GM19351 (cell line): Measurements from ENCODE around the gene PCP2.

ENCODE experiments used
- ATAC-seq: cut with Tn5 transposase; IDR thresholded peaks from one replicate; pipeline ENCODE4 v1.9.1; 2021; ENCODE audit warnings: mild to moderate bottlenecking, moderate library complexity; ENCODE audit not compliant: unreplicated experiment

The PCP2 gene

DNA sequence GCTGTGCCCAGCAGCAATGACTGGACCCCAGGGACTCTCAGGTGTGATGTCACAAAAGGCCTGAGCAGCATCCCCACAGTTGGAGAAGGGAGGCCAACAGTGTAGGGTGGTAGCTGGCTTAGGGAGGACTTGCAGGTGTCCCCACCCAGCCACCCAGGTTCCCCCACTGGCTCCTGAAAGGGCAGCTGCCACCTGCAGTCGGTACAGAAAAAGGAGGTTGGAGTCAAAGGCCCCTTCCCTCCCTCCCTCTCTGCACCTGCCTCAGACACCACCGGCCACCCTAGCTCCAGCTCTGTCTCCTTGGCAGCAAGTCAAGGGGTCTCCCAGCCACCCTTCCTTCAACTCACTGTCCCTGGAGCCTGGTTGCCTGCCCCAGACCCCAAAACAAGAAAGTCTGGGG lies at the start of gene PCP2:
Gene PCP2 (minus strand): TSS at position 22 of the 400 bp plus-strand sequence. CDS start 262 bp downstream, outside the sequence.
- no peak for ATAC-seq

DNA sequence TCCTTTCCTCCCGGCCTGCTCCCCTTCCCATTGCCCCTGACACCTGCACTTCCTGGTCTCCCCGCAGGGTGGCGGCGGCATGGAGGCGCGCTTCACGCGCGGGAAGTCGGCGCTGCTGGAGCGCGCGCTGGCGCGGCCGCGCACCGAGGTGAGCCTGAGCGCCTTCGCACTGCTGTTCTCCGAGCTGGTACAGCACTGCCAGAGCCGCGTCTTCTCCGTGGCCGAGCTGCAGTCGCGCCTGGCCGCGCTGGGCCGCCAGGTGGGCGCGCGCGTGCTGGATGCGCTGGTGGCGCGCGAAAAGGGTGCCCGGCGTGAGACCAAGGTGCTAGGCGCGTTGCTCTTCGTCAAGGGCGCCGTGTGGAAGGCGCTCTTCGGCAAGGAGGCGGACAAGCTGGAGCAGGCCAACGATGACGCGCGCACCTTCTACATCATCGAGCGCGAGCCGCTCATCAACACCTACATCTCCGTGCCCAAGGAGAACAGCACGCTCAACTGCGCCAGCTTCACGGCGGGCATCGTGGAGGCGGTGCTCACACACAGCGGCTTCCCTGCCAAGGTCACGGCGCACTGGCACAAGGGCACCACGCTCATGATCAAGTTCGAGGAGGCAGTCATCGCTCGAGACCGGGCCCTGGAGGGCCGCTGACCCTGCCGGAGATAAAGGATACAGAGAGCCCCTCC lies 48.8 kb upstream of the PCP2 start:
- ATAC-seq = no peak

DNA sequence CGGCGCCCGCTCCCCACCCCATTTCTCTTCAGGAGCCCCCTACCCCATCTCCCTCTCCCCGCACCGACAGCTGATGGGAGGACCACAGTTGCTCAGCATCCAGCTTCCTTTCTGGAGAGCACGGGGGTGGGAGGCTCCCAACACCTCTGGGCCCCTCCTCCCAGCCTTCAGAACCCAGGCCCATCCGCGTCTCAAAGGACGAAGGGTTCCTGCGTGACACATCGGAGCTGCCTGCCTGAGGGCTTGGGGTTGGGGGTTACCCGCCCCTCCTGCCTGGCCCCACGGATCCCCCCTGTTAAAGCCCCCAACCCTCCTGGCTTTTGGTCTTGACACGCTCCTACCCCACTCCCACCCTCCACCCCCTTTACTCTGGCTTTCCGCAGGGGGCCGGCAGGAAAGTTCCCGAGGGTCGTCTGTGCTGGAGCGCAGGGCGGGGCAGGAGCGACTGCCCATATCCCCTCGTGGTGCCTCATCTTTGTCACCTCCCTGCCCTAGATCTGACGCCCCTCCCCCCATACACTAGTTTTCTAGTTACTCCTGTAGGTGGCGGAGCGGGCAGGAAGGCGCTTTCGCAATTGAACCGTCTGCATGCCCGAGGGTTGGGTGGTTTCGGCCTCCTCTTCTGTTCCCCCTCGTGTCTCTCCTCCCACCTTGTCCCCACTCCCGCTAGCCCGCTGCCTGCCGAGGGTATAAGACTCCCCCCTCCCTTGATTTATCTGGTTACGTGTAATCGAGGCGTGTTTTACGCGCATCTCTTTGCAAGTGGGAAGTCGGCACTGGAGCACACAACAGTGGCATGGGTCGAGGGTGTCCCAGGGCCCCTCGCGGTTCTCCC lies 48.0 kb upstream of the PCP2 start:
- ATAC-seq = no peak

DNA sequence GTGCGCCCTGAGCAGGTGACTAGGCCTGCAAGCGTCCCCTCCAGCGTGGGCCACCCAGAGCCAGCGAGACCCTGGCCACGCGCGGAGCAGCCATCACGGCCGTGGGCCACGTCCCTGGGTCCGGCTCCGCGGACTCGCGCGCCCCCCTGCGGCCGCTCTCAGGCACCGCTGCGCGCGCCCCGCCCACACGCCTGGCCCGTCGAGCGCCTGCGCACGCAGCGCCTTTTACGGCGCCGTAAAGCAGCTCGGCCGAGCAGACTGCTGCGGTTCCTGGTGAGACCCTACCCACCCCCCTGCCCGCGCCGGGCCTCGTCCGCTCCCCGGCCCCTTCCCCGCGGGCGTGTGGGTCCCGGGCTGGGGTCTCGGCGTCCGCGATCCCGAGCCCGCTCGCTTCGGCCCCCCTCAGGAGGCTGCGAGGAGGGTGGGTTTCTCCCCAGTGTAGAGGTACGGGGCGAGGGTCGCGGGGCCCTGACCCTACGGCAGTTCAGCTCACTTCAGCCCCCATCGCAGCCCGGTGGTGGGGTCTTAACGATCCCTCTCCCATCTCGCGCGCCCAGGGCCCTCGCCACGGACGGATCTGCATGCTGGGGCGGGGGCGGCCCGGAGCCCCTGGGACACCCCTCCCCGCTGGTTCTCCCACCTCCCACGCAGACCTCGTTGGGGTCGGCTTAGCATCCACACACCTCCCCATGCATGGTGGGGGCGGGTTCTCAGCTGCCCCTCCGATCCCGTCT lies 47.3 kb upstream of the PCP2 start, which contains the start of gene TRAPPC5:
Gene TRAPPC5 (plus strand): TSS at position 228 of the 734 bp plus-strand sequence. CDS start 1,421 bp downstream, outside the sequence.
- ATAC-seq = peak; percentile 44

DNA sequence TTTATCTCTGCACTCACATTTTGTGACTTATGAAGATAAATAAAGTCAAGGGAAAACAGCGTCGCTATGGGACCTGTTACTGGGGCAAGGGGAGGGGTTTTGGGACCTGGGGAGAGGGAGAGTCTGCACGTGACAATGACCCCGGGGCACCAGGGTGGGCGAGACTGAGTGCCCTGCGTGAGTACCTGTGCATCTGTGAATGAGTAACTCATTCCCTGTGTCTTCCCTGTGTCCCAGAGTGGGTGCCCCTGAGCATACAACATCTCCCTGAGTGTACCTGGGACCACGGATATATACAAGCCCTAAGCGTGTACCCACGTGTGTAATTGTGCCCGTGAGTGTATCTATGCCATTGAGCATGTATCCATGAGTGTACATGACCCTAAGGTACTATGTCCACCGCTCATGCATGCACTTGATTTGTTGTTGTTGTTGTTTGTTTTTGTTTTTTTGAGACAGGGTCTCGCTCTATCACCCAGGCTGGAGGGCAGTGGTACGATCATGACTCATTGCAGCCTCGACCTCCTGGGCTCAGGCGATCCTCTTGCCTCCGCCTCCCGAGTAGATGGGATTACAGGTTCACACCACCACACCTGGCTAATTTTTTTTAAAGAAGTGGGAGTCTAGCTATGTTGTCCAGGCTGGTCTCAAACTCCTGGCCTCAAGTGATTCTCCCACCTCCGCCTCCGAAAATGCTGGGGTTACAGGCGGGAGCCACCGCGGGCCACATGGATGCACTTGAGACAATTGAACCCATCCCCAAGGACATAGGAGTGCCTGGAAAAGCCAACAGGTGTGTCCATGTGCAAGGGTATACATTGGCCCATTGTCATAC lies 46.5 kb upstream of the PCP2 start:
- ATAC-seq = no peak

DNA sequence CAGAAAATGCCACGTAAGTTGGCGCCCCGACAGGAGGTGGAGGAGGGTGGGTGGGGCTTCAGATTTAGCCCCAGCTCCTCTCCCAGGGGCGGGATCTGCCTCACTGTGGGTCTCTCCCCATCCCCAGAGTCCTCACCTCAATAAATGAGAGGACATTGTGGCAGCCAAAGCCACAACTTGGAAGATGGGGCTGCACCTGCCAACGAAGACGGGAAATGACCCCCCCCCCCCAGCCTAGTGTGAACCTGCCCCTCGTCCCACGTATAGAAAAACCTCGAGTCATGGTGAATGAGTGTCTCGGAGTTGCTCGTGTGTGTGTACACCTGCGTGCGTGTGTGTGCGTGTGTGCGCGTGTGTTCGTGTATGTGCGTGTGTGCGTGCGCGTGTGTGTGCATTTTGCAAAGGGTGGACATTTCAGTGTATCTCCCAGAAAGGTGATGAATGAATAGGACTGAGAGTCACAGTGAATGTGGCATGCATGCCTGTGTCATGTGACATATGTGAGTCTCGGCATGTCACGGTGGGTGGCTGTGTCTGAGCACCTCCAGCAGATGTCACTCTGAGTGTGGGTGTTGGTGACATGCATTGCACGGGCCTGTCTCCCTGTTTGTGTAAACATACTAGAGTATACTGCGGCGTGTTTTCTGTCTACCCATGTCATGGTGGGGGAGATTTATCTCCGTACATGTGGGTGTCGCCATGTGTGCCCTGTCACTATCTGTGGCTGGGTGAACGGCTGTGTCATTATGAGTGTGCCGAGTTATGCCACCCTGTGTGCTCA lies 45.6 kb upstream of the PCP2 start:
- ATAC-seq = no peak

DNA sequence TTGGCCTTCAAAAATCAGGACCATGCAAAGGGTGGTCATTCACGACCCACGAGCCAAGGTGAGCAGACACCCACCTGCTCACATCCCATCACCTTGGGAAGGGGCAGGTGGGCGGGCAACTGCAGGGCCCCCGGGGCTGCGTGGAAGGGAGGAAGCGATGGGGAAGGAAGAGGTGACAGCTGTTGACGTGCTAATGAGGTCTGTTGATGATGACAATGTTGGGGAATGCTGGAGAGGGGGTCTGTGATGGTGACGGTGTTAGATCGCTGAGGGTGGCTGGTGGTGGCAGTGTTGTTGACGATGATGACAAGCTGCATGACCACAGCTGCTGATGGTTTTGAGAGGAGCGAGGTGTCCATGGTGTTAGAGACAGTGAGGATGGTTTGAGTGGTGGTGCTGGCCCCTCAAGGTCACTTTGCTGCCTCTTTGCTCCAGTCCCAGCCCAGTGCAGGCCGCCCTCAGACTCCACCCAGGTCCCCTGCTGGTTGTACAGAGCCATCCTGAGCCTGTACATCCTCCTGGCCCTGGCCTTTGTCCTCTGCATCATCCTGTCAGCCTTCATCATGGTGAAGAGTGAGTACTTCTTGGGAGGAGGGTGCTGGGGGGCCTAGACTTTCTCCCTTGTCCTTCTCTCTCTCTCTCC lies 44.3 kb upstream of the PCP2 start:
- ATAC-seq = no peak

DNA sequence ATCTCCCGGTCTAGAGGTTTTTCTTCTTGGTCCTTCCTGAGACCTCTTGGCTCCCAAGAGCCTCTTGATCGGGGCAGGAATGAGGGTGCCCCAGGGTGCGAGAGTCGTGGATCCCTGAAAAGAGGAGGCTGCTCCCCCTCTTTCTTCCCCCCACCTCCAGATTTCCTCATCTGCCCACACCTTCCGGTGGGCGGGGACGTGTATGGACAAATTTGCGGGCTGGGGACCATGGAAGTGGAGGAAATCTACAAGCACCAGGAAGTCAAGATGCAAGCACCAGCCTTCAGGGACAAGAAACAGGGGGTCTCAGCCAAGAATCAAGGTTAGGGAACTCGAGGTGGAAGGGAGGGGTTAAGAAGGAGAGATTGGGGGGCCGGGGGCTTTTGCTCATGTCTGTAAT lies 43.3 kb upstream of the PCP2 start, which contains the start of gene MCEMP1:
Gene MCEMP1 (plus strand): TSS at position 237 of the 400 bp plus-strand sequence. CDS start 31 bp downstream, at position 268.
- ATAC-seq = no peak

DNA sequence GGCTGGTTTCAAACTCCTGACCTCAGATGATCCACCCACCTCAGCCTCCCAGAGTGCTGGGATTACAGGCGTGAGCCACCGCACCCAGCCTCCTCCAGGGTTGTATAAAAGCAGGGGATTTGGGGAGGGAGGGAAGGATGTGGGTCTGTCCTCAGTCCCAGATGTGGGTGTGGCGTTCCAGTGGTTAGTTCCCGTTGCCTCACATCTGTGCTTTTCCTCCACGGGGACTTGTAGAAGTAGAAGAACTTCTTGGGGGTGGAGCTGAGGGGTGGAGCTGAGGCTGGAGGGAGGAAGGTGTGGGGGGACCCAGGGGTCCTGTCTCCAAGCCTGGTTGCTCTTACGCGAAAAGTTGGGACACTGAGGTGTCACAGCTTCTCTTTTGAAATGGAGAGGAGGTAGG lies 42.9 kb upstream of the PCP2 start:
- no peak for ATAC-seq

DNA sequence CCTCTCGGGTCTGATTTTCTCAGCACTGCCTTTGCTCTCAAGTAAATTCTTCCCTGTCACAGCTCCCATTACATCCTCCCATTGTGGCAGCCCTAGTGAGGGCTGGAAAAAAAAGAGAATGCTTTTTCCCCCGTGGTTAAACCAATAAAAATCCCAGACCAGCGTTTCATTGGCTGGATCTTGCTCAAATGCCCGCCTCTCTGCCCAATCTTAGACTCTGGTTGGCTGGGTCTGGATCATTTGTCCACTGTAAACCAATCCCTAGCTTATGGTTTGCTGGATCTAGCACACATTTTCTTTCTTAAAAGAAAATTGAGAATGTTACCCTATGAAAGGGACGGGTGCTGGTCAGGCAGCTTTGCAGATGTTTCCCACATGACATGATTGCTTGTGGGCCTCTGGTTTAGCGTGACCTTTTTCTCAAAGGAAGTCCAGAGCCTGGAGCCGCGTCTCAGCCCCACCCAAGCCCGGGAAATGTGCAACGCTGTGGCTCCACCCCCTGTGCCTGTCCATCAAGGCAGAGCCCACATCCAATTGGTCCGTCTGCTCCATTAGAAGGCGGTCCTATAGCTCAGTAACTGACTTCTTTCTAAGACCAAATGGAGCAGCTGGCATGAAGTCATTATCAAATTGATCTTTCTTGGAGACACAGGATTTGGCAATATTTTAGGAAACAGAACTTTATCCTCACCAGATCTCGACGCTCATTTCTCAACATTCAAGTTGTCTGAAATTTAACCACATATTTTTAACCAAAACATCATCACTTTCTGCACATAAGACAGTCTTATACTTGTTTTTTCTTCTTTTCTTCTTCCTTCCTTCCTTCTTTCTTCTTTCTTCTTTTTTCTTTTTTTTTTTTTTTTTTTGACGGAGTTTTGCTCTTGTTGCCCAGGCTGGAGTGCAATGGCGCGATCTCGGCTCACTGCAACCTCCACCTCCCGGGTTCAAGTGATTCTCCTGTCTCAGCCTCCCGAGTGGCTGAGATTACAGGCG lies 40.8 kb upstream of the PCP2 start:
- ATAC-seq = no peak

DNA sequence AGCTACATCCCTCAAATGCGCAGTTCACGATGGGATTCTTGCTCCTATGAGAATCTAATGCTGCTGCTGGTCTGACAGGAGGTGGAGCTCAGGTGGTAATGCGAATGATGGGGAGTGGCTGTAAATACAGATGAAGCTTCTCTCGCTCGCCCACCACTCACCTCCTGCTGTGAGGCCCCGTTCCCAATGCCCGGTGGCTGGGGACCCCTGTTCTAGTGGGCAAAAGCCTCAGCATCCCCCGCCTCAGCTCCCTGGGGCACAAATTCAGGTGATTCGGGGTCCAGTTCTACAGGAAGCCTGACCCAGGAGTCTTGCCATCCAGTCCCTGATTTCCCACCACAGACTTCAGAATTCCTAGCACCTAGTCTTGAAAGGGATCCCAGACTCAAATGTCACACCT lies 39.0 kb upstream of the PCP2 start:
- ATAC-seq = no peak

DNA sequence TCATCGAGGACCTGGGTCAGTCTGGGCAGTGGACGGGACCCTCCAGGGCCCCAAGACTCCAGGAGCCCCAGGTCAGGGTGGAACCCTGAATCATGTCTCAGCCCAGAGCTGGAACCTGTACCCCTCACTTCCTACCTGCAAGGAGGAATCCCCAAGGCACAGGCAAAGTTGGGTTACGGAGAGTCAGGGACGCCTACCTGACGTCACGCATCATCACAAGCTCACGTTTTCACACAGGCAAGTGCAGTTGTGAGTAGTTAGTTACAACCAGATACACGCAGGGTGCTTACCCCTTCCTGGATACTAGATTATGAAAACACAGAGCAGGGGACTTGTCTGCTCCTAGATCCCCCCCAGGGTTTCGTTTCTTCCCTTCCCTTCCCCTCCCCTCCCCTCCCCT lies 37.3 kb upstream of the PCP2 start:
- no peak for ATAC-seq

DNA sequence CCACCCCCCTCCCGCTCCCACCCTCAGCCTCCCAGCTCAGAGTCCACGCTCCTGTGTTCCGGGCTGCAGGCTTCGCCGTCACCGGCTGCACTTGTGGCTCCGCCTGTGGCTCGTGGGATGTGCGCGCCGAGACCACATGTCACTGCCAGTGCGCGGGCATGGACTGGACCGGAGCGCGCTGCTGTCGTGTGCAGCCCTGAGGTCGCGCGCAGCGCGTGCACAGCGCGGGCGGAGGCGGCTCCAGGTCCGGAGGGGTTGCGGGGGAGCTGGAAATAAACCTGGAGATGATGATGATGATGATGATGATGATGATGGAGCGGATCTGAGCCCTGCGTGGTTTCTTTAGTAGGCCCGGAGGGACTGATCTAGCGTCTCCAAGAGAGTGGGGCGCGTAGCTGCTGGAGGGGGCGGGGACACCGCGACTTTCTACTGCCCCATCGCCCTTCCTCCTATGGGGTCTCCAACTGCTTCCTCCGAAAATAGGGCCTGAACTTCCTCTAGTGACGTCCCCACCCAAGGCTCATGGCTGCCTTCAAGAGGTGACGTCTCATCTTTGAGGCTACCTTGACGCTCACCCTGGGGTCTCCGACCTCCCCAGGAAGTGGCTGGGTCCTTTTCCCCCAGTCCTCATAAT lies 36.7 kb upstream of the PCP2 start:
- ATAC-seq = no peak

DNA sequence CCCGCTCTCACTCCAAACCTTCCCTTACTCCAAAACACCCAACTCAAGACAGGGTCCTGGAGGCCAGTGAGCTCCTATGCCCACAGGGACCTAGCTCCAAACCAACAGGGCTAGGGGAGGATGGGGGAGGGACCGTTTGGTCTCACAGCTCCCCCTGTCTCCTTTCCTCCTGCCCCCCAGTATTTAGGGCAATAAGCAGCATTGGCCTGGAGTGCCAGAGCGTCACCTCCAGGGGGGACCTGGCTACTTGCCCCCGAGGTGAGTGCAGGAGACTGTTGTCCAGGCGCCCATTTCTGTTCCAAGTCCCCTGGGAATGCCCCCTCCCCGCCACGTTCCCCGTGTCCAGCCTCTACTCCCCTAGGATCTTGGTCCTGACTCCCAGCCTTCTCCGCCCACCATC lies 36.1 kb upstream of the PCP2 start:
- no peak for ATAC-seq

DNA sequence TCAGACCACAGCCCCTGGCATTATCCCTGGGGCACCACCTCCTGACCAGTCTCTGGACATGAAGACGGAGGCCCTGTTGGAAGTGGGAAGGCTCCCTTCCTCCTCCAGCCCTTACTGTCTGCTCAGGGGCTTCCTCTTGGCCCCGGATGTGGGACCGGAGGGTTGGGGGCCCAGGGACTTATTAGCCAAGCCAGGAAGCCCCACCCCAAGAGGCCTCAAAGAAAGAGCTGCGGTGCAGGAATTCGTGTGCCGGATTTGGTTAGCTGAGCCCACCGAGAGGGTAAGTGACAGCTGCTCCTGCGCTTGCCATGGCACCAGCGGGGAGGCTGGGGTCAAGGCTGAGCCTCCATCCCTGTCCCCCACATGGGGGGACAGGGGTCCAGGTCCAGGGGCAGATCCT lies 35.3 kb upstream of the PCP2 start, which contains the start of gene RETN:
Gene RETN (plus strand): TSS at position 208 of the 400 bp plus-strand sequence. CDS start 278 bp downstream, outside the sequence.
- ATAC-seq = no peak

DNA sequence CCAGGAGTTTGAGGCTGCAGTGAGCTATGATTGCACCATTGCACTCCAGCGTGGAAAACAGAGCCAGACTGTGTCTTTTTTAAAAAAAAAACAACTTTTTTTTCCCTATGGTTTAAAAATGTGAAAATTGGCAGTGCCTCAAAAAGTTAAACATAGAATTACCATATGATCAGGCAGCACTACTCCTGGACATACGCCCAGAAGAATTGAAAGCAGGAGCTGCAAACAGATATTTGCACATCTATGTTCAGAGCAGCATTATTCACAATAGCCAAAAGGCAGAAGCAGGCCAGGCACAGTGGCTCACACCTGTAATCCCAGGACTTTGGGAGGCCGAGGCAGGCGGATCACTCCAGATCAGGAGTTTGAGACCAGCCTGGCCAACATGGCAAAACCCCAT lies 31.6 kb upstream of the PCP2 start:
- no peak for ATAC-seq

DNA sequence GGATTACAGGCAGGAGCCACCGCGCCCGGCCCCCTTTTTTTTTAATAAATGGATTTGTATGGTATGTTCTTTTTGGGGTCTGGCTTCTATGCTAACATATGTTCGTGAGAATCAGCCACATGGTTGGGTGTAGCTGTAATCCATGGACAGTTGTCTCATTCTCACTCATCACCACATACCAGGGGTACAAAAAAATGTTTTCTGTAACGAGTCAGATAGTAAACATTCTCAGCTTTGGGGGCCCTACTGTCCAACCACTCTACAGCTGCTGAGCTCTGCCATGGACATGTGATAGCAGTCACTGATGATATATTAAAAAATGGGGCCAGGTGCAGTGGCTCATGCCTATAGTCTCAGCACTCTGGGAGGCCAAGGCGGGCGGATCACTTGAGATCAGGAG lies 30.2 kb upstream of the PCP2 start:
- ATAC-seq = no peak
